ENCODE results near the gene NPM1.

GRCh38 chr5:171432583-171433351 lies 45.1 kb downstream of the NPM1 start:
- TF ChIP-seq ZBTB7A (IDR thresholded peaks at IDR 0.05; ENCODE audit: low read depth) (no peak), EP300 (IDR thresholded peaks at IDR 0.05; ENCODE audit: borderline replicate concordance) (no peak), TAF1 (IDR thresholded peaks at IDR 0.05; ENCODE audit: low read depth) (no peak), TEAD4 (IDR thresholded peaks at IDR 0.05) (no peak), RAD21 (IDR thresholded peaks at IDR 0.05; ENCODE audit: low read depth) (no peak), CEBPB (IDR thresholded peaks at IDR 0.05) (no peak), FOXM1 (IDR thresholded peaks at IDR 0.05; ENCODE audit: borderline replicate concordance, low read depth) (no peak), YY1 (IDR thresholded peaks at IDR 0.05; ENCODE audit: low read depth) (no peak), TCF12 (IDR thresholded peaks at IDR 0.05; ENCODE audit: low read depth) (no peak), CREB1 (IDR thresholded peaks at IDR 0.05; ENCODE audit: low read depth) (no peak)
- TF ChIP-seq, protein P1, sequence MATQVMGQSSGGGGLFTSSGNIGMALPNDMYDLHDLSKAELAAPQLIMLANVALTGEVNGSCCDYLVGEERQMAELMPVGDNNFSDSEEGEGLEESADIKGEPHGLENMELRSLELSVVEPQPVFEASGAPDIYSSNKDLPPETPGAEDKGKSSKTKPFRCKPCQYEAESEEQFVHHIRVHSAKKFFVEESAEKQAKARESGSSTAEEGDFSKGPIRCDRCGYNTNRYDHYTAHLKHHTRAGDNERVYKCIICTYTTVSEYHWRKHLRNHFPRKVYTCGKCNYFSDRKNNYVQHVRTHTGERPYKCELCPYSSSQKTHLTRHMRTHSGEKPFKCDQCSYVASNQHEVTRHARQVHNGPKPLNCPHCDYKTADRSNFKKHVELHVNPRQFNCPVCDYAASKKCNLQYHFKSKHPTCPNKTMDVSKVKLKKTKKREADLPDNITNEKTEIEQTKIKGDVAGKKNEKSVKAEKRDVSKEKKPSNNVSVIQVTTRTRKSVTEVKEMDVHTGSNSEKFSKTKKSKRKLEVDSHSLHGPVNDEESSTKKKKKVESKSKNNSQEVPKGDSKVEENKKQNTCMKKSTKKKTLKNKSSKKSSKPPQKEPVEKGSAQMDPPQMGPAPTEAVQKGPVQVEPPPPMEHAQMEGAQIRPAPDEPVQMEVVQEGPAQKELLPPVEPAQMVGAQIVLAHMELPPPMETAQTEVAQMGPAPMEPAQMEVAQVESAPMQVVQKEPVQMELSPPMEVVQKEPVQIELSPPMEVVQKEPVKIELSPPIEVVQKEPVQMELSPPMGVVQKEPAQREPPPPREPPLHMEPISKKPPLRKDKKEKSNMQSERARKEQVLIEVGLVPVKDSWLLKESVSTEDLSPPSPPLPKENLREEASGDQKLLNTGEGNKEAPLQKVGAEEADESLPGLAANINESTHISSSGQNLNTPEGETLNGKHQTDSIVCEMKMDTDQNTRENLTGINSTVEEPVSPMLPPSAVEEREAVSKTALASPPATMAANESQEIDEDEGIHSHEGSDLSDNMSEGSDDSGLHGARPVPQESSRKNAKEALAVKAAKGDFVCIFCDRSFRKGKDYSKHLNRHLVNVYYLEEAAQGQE (IDR thresholded peaks at IDR 0.05; ENCODE audit: low read depth): no peak
- TF ChIP-seq, protein P2, sequence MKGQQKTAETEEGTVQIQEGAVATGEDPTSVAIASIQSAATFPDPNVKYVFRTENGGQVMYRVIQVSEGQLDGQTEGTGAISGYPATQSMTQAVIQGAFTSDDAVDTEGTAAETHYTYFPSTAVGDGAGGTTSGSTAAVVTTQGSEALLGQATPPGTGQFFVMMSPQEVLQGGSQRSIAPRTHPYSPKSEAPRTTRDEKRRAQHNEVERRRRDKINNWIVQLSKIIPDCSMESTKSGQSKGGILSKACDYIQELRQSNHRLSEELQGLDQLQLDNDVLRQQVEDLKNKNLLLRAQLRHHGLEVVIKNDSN (IDR thresholded peaks at IDR 0.05): no peak
- TF ChIP-seq, protein P3, sequence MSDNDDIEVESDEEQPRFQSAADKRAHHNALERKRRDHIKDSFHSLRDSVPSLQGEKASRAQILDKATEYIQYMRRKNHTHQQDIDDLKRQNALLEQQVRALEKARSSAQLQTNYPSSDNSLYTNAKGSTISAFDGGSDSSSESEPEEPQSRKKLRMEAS (IDR thresholded peaks at IDR 0.05): no peak
